RPMI7951 (cell line): ENCODE results near the gene GAB3. TPM values are rescaled to one million over a fixed set of nuclear protein-coding genes. Genes with fewer than 3 reads are reported as not detected.

Experiments
- DNase-seq: peaks from one replicate; pipeline ENCODE4 v3.0.0-alpha.2; 2012; ENCODE audit warnings: low read depth
- total RNA-seq: library from RNA; depleted of rRNA; stranded (reverse); fragments of >200 nt; shearing (Covaris generic); gene quantifications from 2 replicates; pipeline ENCODE4 v1.2.3, GENCODE V29; 2014; rRNA removed

GAB3 gene, protein sequence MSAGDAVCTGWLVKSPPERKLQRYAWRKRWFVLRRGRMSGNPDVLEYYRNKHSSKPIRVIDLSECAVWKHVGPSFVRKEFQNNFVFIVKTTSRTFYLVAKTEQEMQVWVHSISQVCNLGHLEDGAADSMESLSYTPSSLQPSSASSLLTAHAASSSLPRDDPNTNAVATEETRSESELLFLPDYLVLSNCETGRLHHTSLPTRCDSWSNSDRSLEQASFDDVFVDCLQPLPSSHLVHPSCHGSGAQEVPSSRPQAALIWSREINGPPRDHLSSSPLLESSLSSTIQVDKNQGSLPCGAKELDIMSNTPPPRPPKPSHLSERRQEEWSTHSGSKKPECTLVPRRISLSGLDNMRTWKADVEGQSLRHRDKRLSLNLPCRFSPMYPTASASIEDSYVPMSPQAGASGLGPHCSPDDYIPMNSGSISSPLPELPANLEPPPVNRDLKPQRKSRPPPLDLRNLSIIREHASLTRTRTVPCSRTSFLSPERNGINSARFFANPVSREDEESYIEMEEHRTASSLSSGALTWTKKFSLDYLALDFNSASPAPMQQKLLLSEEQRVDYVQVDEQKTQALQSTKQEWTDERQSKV
- total RNA-seq, result under 0.01 and 0.24 TPM in 2 replicates

DNA sequence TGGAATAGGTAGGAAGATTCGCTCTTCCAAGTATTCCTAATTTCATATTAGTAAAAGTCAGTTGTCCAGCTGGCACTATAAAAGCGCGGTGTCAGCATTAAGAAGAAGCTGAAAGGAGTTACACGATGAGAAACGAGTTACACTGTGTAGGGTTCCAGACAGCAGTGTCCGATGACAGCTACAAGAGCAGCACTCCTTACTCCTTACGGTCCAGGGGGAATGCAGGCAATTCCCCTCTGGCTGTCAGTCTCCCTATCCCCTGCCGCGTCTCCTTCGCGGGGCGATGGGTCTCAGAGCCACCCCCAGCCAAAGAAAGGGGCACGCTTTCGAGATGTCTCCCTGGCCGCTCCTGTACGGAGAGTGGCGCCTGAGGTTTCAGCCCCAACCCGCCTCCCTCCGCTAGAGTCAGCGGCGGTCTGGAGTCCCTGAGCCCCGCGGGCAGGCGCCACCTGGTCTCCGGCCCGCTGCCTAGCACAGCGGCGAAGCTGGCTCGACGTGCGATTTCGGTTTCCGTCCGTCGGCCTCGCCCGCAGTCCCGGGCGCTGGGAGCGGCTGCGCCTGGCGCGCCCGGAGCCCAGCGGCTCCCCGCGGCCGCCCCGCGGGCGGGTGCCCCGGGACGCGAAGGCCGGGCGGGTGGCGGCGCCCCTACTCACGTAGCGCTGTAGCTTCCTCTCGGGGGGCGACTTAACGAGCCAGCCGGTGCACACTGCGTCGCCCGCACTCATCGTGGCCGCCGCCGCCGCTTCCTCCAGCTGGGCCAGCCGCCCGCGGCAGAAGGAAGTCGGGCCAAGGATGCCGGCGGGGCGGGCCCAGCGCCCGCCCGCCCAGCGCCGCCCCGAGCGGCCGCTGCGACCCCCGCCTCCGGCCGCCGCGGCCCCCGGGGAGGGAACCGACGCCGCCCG, at the start of gene GAB3:
GAB3 (minus strand) TSS at position 777 of the 902 bp plus-strand sequence; CDS start at position 725, 52 bp downstream.
- DNase-seq, result peak; percentile 36

DNA sequence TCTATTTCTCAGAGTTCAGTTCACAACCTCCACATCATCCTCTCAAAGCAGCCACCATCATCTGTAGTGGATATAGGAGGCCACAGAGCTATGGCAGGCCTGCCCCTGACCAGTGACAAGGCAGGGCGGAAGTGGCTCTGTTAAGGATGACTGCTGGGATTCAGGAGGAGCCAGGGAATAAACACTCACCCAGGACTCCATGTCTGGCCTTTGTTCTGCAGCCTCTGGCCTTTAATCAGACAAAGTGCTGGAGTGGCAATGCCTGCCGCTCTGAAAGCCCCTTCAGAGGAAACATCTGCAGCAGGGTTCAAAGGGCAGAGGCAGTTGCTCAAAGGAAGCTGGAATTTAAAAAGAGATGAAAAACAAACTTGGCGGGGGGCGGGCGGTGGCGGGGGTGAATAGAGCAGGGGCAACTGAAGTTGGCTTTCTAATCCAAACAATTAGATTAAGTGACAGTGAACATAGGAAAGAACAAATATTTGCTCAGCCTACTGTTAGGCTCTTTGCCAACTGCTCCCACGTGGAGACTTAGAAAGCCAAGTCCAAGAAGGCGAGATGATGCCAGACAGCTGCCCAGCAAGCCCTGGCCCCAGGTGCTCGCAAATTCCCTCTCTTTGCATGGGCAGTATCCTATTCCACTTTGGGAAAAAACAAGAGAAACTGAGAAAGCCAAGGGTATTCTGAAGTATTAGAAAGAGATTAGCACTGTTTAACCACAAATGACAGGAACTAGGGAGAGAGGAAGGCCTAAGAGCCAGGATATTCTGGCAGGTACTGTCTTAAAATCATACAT, 48.9 kb upstream of the GAB3 start:
- DNase-seq, result no peak

DNA sequence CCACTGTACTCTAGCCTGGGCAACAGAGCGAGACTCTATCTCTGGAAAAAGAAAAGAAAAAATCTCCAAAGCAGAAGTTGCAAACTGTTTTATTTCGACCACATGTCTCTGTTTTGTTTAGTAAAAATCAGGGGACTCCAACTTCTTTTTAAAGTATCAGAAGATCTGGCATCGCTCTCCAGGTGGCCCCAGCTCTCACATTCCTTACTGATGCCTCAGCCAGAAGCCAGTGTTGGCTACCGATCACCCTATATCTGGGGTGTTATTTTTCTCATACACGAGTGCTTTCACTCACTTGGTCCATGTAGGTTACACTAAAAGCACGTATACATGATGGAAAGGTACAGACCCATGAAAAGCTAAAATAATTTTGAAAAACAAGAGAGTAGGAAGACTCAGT, 46.1 kb upstream of the GAB3 start:
- no peak for DNase-seq

DNA sequence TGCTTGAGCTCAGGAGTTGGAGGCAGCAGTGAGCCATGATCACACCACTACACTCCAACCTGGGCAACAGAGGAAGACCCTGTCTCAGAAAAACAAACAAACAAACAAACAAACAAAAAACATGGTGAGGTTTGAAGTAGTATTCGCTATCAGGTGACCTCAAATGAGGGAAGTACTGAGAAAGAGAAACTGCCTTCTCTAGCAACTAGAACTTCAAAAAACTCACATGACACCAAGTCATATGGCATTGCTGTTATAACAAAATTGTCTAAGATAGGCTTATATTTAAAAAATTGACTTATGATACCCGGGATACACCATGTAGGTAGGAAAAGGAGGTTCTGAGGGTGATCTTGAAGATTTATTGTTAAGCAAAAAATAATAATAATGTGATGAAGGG, 44.1 kb upstream of the GAB3 start:
- no peak for DNase-seq

- no peak for DNase-seq
Measured at GRCh38 chrX:154793084-154793795, 42.4 kb upstream of the GAB3 start.

GRCh38 chrX:154791939-154792338, 41.1 kb upstream of the GAB3 start:
- DNase-seq, result no peak

- no peak for DNase-seq
Measured at GRCh38 chrX:154791467-154791866, 40.6 kb upstream of the GAB3 start.

- DNase-seq, result no peak
Measured at GRCh38 chrX:154785716-154786115, 34.8 kb upstream of the GAB3 start.

DNA sequence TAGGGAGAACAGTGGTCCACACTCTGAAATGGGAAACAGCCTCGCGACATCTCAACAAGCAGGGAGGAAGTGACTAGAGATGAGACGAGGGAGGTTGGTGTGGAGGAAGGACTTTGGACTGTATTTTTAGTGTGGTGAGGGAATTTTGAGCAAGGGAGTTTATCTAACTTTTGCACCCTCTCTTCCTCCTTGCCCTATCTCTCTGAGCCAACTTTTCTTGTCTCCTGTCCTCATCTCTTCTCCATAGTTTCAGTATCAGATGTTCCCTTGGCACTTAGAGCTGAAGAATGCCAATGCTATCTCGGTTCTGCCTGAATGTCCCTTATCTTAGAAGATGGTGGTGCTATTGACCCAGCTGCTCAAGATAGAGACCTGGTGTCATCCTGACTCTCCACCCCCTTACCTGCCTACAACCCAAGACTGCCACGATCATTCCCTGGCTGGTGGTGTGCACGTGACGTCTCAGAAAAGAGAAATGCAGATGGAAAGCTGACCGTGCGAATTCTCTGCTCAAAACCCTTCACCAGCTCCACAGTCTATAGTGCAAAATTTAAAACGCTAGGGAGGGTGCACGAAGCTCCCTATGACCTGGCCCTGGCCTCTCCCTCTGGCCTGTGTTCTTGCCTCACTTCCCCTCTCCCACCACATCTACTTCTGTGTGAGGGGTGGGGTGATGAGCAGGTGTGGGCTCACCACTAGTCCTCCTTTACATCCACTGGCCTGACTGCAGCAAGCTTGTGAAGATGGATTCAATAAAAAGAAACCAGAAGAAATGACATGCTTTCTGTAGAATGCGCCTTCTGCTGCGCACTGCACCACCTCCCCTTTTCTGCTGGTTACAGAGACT, 33.5 kb upstream of the GAB3 start:
- DNase-seq, result no peak

- no peak for DNase-seq
Measured at GRCh38 chrX:154780968-154781367, 30.1 kb upstream of the GAB3 start.

DNA sequence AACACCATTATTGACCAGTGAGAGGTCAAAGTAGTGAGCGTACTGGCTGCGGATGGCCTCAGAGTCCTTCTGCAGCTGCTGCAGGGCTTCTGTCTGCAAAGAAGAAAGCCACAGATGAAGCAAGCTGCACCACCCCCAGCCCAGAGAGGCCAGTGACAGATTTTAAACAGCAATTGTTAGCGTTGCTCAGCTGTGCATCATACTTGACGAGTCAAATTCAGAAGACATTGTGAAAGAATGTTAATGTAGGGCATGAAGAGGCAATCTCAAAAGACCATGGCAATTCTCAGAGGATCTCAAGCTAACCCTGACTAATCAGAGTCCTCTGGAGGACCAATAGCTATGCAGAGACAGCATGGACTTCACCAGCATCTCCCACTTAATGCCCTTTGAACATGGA, 28.4 kb upstream of the GAB3 start:
- DNase-seq, result no peak

DNA sequence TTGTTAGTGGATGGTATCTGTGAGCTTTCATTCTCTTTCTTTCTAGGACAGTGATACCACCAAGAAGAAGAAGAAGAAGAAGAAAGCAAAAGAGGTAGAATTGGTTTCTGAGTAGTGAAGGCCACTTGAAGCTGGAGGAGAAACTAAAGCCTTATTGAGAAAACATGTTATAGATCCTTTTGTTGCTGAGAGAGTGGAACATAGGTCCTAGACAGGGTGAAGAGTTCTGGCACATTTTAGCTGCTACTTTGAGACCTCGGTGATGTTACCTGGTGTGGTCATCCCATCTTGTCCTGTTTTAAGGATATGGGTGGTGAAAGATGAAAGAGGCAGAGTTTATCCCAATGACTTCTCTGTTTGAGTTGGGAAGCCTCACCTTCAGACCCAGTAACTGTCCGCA, 25.9 kb upstream of the GAB3 start:
- DNase-seq, result no peak

DNA sequence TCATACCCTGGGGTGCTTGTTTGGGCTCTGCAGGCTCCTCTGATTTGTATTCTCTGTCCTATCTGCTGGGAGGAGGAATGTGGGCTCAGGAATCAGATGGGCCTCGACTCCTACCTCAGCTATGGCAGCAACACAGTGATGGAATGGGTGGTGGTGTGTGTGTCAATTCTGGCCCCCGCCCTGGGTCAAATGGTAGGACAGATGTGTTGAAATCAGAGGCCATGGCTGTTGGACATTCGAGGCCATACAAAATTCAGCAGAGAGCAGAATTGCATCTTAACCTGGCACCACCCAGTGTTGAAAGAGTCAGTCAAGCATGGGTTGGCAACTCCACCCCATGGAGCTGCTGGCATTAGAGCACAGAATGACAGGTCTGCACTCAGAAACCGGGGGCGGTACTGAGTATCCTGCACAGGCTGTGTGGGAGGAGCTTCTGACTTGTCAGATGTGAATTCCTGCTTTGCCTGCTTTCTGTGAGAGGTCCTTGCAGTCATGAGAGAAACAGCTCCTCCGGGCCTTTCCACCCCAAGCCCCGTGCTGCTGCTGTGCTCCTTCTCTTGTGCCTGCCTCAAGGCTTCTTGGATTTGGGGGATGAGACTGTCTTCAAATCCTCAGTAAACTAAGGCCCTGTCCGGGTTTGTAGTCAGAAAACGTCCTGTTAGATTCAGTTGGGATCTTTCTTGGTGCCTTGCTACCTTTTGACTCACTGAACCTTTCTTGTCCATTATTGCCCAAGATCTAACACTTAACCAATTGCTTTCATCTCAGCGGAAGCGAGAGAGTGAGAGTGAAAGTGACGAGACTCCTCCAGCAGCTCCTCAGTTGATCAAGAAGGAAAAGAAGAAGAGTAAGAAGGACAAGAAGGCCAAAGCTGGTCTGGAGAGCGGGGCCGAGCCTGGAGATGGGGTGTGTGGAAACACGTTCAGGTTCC, 24.8 kb upstream of the GAB3 start:
- DNase-seq, result no peak

DNA sequence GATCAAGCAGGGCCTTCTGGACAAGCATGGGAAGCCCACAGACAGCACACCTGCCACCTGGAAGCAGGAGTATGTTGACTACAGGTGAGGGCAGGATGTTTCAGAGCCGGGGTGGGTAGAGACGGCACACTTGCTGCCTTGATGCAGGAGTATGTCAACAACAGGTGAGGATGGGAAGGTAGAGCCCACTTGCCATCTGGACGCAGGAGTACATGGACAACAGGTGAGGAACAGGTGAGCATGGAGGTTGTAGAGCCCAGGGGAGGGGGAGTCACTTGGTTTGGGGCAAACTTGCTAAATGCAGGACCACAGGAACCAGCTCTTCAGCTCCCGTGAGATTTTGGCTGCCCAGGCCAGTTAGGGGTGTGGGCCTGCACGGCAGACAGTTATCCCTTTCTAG, 23.7 kb upstream of the GAB3 start:
- no peak for DNase-seq

GRCh38 chrX:154762537-154763296, 11.8 kb upstream of the GAB3 start, which contains the start of gene DKC1:
Gene DKC1, plus strand, starts transcription at chrX:154762864. Its CDS starts 102 bp downstream, at chrX:154762966.
- DNase-seq, result peak; percentile 89

DNA sequence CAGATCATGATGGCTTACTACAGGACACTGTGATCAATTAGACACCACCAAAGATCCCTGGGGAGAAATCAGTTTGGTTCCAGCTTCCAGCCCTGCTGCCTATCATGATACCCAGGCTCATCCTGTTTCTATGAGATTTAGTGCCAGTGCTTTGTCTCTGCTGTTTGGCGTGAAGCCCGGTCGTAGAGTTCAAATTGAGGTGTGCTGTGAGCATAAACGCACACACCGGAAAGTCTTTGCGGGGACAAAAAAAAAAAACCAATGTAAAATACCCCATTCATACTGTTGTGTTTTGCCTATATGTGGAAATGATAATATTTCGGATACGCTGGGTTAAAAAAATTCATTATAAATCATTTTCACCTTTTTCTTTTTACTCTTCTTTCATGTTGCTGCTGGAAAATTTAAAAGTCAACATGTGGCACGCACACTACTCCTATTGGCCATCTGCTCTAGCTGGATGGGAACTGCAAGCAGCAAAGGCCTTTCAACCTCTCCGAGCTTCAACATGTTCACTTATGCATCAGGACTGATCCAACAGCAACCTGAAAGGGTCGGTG, 11.2 kb upstream of the GAB3 start:
- peak; percentile 17 for DNase-seq

- no peak for DNase-seq
Measured at GRCh38 chrX:154758696-154759095, 7.8 kb upstream of the GAB3 start.
